Stimulated activated CD4-positive, alpha-beta T cell treated with anti-CD3 and anti-CD28 coated beads, Interleukin-2, amount 100 ng/mL, for 48 hours (primary cell): ENCODE results near the gene TLE5.
"Not testable (repeated sequence)": the region's sequence is repeated elsewhere in the genome, so short reads cannot be mapped to it uniquely, and the experiment has no call there.

ENCODE experiments used
- DNase-seq, 2 donors: peaks; one replicate each; pipeline ENCODE4 v3.0.0-alpha.2; 2020

TLE5 gene

DNA sequence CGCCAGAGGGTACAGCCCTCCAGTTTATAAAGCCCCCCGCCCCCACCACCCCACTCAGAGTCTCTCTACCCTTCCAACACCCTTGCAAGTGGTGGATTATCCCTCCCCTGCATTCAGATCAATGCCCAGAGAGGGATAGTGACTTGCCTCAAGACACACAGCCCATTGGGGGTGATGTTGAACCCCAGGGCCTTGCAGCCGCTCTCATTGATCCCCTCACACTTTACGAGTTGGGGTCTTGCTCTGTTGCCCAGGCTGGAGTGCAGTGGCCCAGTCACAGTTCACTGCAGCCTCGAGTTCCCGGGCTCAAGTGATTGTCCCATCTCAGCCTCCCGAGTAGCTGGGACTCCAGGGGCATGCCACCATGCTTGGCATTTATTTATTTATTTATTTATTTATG, 44.4 kb downstream of the TLE5 start:
- no peak for DNase-seq

DNA sequence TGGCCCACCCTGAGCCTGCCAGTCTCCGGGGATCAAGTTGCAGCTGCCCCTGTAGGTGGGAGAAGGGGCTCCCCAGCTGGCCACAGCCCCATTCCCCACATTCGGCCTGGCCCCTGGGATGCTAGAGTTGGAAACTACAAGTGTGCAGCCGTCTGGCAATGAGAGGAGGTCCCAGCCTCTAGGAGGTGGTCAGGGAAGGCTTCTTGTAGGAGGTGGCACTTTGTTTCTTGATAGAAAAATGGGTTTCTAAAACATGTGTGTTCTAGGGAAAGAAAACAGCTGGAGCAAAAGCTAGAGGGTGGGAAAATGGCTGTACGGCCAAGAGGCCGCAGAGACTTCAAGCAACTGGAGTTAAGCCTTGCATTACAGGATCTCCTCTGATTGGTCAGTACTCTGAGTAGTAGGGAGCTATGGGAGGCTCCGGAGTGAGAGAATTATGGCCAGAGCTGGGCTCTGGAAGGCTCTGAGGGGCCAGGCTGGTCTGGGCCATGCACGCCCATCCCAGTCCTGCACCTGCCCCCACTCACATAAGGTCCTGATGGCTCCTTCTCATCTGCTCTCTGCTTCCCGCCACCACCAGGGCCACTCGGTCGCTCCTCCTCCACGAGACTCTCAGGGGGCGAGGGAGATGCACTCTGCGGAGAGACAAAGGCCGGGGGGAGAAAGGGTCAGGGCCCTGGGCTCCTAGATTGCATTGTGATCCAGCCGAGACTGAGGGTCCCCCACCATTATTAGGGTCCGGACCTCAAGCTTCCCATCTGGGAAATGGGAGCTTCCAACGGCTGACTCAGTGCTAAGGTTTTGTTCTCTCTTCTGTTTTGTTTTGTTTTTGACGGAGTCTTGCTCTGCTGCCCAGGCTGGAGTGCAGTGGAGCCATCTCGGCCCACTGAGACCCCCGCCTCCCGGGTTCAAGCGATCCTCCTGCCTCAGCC, 46.9 kb downstream of the TLE5 start:
- DNase-seq, result no peak

DNA sequence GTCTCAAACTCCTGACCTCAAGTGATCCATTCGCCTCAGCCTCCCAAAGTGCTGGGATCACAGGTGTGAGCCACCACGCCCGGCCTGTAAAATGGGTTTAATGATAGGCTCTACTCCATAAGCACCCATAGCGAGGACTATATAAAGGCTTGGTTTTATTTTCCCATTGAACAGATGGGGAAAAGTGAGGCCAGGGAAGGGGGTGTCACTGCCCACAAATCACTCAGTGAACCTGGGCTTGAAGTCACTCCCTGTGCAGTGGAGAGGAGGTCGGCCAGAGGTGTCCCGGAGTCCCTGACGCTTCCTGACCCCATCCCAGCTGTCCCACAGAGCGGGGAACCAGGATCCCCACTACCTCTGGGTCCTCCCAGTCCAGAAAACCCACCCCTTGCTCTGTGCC, 48.2 kb downstream of the TLE5 start:
- no peak for DNase-seq

GRCh38 chr19:3013263-3013725, 49.0 kb downstream of the TLE5 start:
- no peak for DNase-seq

GRCh38 chr19:3012621-3013262, 49.6 kb downstream of the TLE5 start:
- no peak for DNase-seq

GRCh38 chr19:3012059-3012458, 50.2 kb downstream of the TLE5 start:
- not testable (repeated sequence) for DNase-seq

DNA sequence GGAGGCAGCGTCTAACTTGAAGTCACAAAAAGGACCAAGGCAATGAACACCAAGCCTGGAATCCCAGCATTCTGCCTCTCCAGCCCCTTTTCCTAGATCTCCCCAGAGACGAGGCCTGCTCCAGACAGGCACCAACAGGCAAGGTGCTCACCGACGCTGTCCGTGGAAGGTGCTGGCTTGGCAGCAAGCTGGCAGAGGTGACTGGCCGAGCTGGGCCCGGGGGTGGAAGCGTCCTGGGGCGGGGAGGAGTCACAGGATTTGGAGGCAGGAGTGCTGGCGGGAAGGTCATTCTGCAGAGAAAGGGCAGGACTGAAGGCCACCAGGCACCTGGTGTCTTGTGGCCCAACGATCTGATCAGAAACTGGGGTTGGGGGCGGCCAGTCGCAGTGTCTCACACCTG, 51.4 kb downstream of the TLE5 start:
- DNase-seq, result no peak

GRCh38 chr19:3008994-3009393, 53.3 kb downstream of the TLE5 start:
- no peak for DNase-seq

DNA sequence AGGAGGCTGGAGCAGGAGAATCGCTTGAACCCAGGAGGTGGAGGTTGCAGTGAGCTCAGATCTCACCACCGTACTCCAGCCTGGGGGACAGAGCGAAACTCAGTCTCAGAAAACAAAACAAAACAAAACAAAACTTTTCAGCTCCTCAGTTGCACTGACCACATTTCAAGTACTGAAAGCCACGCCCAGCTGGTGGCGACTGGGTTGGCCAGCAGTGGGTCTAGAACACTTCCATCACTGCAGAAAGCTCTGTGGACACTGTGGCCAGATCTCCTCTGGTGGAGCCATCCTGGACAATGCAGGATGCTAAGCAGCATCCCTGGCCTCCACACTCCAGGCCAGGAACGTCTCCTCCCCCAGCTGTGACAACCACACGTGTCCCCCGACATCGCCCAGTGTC, 54.3 kb downstream of the TLE5 start:
- DNase-seq, result no peak

GRCh38 chr19:3006075-3006767, 56.1 kb downstream of the TLE5 start:
- peak in 1 of 2 donors; percentile 37 for DNase-seq

GRCh38 chr19:3005345-3005744, 57.0 kb downstream of the TLE5 start:
- DNase-seq, result no peak

DNA sequence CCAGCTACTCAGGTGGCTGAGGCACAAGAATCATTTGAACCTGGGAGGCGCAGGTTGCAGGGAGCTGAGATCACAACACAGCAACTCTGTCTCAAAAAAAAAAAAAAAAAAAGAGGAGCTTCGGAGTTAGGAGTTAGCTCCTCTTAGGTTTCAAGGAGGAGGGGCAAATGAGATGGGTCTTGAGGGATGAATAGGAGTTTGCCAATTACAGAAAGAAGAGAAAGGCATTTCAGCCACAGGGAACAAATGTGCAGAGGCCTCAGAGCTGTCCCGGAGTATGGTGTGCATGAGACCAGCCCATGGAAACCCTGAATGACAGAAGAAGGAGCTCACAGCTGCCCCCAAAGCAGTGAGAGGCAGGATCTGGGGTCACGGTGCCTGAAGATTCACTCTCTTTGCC, 57.8 kb downstream of the TLE5 start:
- DNase-seq, result no peak

- no peak for DNase-seq
Measured at GRCh38 chr19:3003046-3003445, 59.2 kb downstream of the TLE5 start.
